HEK293T (cell line): ENCODE results near the gene FMOD.

Experiments
- ELF4 ChIP-seq: fragments of 450-650 bp; IDR thresholded peaks from 2 replicates; pipeline ENCODE4 v1.6.1; 2017; ENCODE audit warnings: antibody characterized with exemption
- SP1 ChIP-seq: fragments of 450-650 bp; IDR thresholded peaks from 2 replicates; pipeline ENCODE4 v1.6.1; 2017

DNA sequence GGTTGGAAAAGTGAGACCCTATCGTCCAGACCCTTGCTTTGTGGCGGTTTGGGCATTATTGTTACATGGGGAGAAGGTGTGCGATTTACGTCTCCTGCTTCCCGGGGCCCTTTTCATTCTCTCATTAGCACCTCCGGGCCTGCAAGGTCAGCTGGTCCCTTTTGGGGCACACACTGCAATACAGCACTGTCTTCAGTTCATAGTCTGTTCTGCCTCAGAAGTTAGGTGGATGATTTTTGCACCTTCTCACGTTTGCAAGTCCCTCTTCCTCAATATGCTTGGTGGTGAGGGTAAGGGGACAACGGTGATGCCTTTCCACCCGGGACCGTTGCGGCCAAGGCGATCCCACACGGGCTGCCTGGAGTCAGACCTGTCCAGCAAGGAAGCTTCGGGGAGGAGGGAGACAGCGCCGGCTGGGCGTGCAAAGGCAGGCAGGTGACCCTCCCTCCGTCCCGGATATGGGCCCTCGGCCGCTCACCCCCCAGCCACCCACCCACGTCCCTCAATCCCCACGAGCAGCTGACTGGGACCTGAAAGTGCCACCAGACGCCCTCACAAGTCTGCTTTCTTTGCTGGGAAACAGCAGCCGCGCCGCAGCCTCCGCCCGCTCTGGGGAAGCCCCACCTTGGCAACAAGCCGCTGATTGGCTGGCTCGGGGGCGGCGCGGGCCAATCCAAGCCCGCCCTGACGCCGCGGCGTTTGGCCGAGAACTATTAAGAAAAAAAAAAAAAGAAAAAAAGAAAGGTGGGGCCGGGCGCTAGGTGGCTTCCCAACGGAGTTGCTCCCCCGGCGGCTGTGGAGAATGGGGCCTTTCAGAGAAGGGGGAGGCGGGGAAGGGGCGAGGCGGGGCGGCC, 23.9 kb downstream of the FMOD start:
- no peak for TF ChIP-seq SP1
- no peak for TF ChIP-seq ELF4
